ENCODE measurements around the gene ANKRD34C.

Gene ANKRD34C
- long read RNA-seq, result 0 reads

- DNase-seq (ENCODE audit: low read depth in 1 of 2, low spot score in 1 of 2), result no peak
- TF ChIP-seq CTCF (IDR thresholded peaks at IDR 0.05; ENCODE audit: insufficient read depth, low read length) (no peak), POLR2AphosphoS5 (IDR thresholded peaks at IDR 0.05; ENCODE audit: low read depth) (no peak), GABPA (IDR thresholded peaks at IDR 0.05; ENCODE audit: low read depth) (no peak), REST (IDR thresholded peaks at IDR 0.05; ENCODE audit: insufficient replicate concordance, low read depth) (no peak), SPI1 (IDR thresholded peaks at IDR 0.05; ENCODE audit: borderline replicate concordance, low read depth) (no peak)
- H3K4me3 ChIP-seq (replicated peaks; ENCODE audit: insufficient read depth, low read length), result no peak within 1 kb of the TSS
- peaks cover 38% of the 10 kb centered on the region for H3K27me3 ChIP-seq (ENCODE audit: insufficient read depth, poor library complexity, severe bottlenecking)
- no peak within 1 kb of the TSS for H3K27ac ChIP-seq (replicated peaks)
Measured at GRCh38 chr15:79282371-79283251, at the start of gene ANKRD34C. Gene ANKRD34C, plus strand, starts transcription at chr15:79282722. Its CDS starts 10,563 bp downstream, at chr15:79293285.

DNA sequence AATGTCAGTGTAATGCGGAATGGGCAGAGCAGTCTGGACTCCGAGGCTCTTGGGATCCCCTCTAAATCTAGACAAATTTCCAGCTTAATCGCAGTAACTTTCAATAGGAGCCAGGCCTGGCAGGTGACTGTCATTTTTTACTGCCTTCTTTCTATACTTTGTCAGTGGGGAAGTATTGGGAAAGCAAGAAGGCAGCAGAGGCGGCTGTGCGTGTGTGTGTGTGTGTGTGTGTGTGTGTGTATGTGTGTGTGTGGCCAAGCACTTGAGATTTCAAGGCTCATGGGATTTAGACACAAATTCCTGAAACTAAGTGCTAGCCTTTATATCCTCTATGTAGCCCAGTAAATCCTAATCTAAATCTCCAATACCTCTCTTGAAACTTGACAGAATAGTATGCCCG is 49.3 kb upstream of the ANKRD34C start:
- H3K27me3 ChIP-seq (ENCODE audit: insufficient read depth, poor library complexity, severe bottlenecking), result peaks cover 5% of the 10 kb centered on the region
- H3K27ac ChIP-seq (replicated peaks), result no peak overlapping the region
- DNase-seq (ENCODE audit: low read depth in 1 of 2, low spot score in 1 of 2), result no peak
- TF ChIP-seq GABPA (IDR thresholded peaks at IDR 0.05; ENCODE audit: low read depth), result no peak
- TF ChIP-seq POLR2AphosphoS5 (IDR thresholded peaks at IDR 0.05; ENCODE audit: low read depth), result no peak
- no peak for TF ChIP-seq SPI1 (IDR thresholded peaks at IDR 0.05; ENCODE audit: borderline replicate concordance, low read depth)
- no peak for TF ChIP-seq REST (IDR thresholded peaks at IDR 0.05; ENCODE audit: insufficient replicate concordance, low read depth)
- H3K4me3 ChIP-seq (replicated peaks; ENCODE audit: insufficient read depth, low read length), result no peak overlapping the region

- TF ChIP-seq CTCF (IDR thresholded peaks at IDR 0.05; ENCODE audit: insufficient read depth, low read length), result no peak
- no peak for TF ChIP-seq GABPA (IDR thresholded peaks at IDR 0.05; ENCODE audit: low read depth)
- no peak for TF ChIP-seq POLR2AphosphoS5 (IDR thresholded peaks at IDR 0.05; ENCODE audit: low read depth)
- no peak for TF ChIP-seq REST (IDR thresholded peaks at IDR 0.05; ENCODE audit: insufficient replicate concordance, low read depth)
- no peak for TF ChIP-seq SPI1 (IDR thresholded peaks at IDR 0.05; ENCODE audit: borderline replicate concordance, low read depth)
- Histone ChIP-seq H3K27ac (replicated peaks) (no peak overlapping the region), H3K4me3 (replicated peaks; ENCODE audit: insufficient read depth, low read length) (no peak overlapping the region), H3K27me3 (ENCODE audit: insufficient read depth, poor library complexity, severe bottlenecking) (peaks cover 2% of the 10 kb centered on the region)
- no peak for DNase-seq (ENCODE audit: low read depth in 1 of 2, low spot score in 1 of 2)
Measured at GRCh38 chr15:79240036-79240435, 42.5 kb upstream of the ANKRD34C start.
